Activated T-helper 1 cell treated with Interleukin-2 at 50 U/mL for 16 hours (primary cell): ENCODE data around the gene ONECUT2.

Experiments
- DNase-seq: peaks from one replicate; pipeline ENCODE4 v3.0.0-alpha.2; 2020; ENCODE audit warnings: low read depth

ONECUT2 gene

GRCh38 chr18:57431467-57432080, 3.6 kb upstream of the ONECUT2 start:
- no peak for DNase-seq

GRCh38 chr18:57432140-57432539, 3.0 kb upstream of the ONECUT2 start:
- no peak for DNase-seq

- DNase-seq, result no peak
Measured at GRCh38 chr18:57432751-57433400, 2.3 kb upstream of the ONECUT2 start.

GRCh38 chr18:57433482-57433881, 1.7 kb upstream of the ONECUT2 start:
- DNase-seq, result no peak

- DNase-seq, result no peak
Measured at GRCh38 chr18:57433934-57434535, 1.1 kb upstream of the ONECUT2 start.

- DNase-seq, result no peak
Measured at GRCh38 chr18:57435846-57436190, 644 bp downstream of the ONECUT2 start.

- DNase-seq, result no peak
Measured at GRCh38 chr18:57436191-57436964, 1.2 kb downstream of the ONECUT2 start.

GRCh38 chr18:57436965-57437333, 1.8 kb downstream of the ONECUT2 start:
- DNase-seq, result no peak

GRCh38 chr18:57437402-57437765, 2.2 kb downstream of the ONECUT2 start:
- no peak for DNase-seq

GRCh38 chr18:57437766-57438671, 2.8 kb downstream of the ONECUT2 start:
- no peak for DNase-seq

- no peak for DNase-seq
Measured at GRCh38 chr18:57438743-57439608, 3.8 kb downstream of the ONECUT2 start.

- DNase-seq, result no peak
Measured at GRCh38 chr18:57439609-57439968, 4.4 kb downstream of the ONECUT2 start.

GRCh38 chr18:57439985-57440330, 4.8 kb downstream of the ONECUT2 start:
- DNase-seq, result no peak

GRCh38 chr18:57440331-57441070, 5.3 kb downstream of the ONECUT2 start:
- DNase-seq, result no peak

GRCh38 chr18:57441071-57441794, 6.1 kb downstream of the ONECUT2 start:
- no peak for DNase-seq

- DNase-seq, result no peak
Measured at GRCh38 chr18:57443247-57443646, 8.1 kb downstream of the ONECUT2 start.

GRCh38 chr18:57443702-57444101, 8.5 kb downstream of the ONECUT2 start:
- no peak for DNase-seq

- DNase-seq, result no peak
Measured at GRCh38 chr18:57444301-57444759, 9.2 kb downstream of the ONECUT2 start.

- no peak for DNase-seq
Measured at GRCh38 chr18:57445488-57446319, 10.5 kb downstream of the ONECUT2 start.
